K562 (cell line): ENCODE data around the gene PRDX6. TPM values are rescaled to one million over a fixed set of nuclear protein-coding genes. Genes with fewer than 3 reads are reported as not detected.

Source experiments
- CXXC5 ChIP-seq: fragments of 250-450 bp; sonication (Bioruptor Pico); IDR thresholded peaks from 2 replicates; pipeline ENCODE4 v1.8.0; 2022; ENCODE audit warnings: inconsistent platforms, mild to moderate bottlenecking, moderate library complexity
- ELF1 ChIP-seq: fragments of 200-800 bp; sonication (Bioruptor generic); IDR thresholded peaks from 2 replicates; pipeline ENCODE4 v1.6.1; 2016; ENCODE audit warnings: missing genetic modification characterization, missing compliant biosample characterization
- HCFC1 ChIP-seq: IDR thresholded peaks from 2 replicates; pipeline ENCODE4 v1.6.1; 2012; ENCODE audit warnings: low read depth, low read length, improper control_type of control experiment
- MCM5 ChIP-seq: fragments of 450-650 bp; IDR thresholded peaks from 2 replicates; pipeline ENCODE4 v1.6.1; 2016; ENCODE audit warnings: low read depth
- MIER1 ChIP-seq: fragments of 450-650 bp; IDR thresholded peaks from 2 replicates; pipeline ENCODE4 v1.6.1; 2016; ENCODE audit warnings: antibody characterized with exemption, mild to moderate bottlenecking, low read depth
- MTA1 ChIP-seq: fragments of 450-650 bp; IDR thresholded peaks from 2 replicates; pipeline ENCODE4 v1.6.1; 2017; ENCODE audit warnings: borderline replicate concordance
- NR2C2 ChIP-seq, 2 experiments: fragments of 200-800 bp in 1 of 2; sonication (Bioruptor generic) in 1 of 2; sonication (generic) in 1 of 2; formaldehyde crosslinking in 1 of 2; IDR thresholded peaks; 2 replicates each; pipeline versions ENCODE4 v1.6.1 to v1.8.0; 2016 to 2022; ENCODE audit warnings: mild to moderate bottlenecking in 1 of 2, missing compliant biosample characterization in 1 of 2, missing genetic modification characterization in 1 of 2, missing genetic modification reagents in 1 of 2
- NUFIP1 ChIP-seq: fragments of 450-650 bp; IDR thresholded peaks from 2 replicates; pipeline ENCODE4 v1.6.1; 2018; ENCODE audit not compliant: partially characterized antibody
- RB1 ChIP-seq: fragments of 450-650 bp; IDR thresholded peaks from 2 replicates; pipeline ENCODE4 v1.6.1; 2017; ENCODE audit warnings: low read depth, mild to moderate bottlenecking
- THRAP3 ChIP-seq: fragments of 450-650 bp; IDR thresholded peaks from 2 replicates; pipeline ENCODE4 v1.6.1; 2016; ENCODE audit warnings: mild to moderate bottlenecking, inconsistent platforms, borderline replicate concordance
- XRCC5 ChIP-seq: fragments of 200-400 bp; formaldehyde crosslinking; IDR thresholded peaks from 2 replicates; pipeline ENCODE4 v1.6.1; 2017; ENCODE audit warnings: low read depth, mild to moderate bottlenecking, low read length
- ZFX ChIP-seq: sonication (generic); formaldehyde crosslinking; IDR thresholded peaks from 2 replicates; pipeline ENCODE4 v1.8.0; 2022; ENCODE audit warnings: mild to moderate bottlenecking, missing genetic modification reagents, moderate library complexity
- ZNF766 ChIP-seq: fragments of 200-800 bp; sonication (Bioruptor generic); conservative IDR thresholded peaks from 2 replicates; pipeline ENCODE4 v1.6.1; 2016; ENCODE audit warnings: missing genetic modification characterization, missing compliant biosample characterization
- ZNF77 ChIP-seq: fragments of 250-450 bp; sonication (Bioruptor Pico); IDR thresholded peaks from 2 replicates; pipeline ENCODE4 v1.5.0; 2020
- polyA plus RNA-seq, 8 experiments: library from polyadenylated mRNA; depleted of rRNA in 4 of 8; stranded (reverse) in 5 of 8; unstranded in 3 of 8; fragments of >200 nt; fragmentation: Nextera tagmentation in 2 of 8; fragmentation: Illumina TruSeq in 1 of 8; extraction: Ambion mirVana in 2 of 8; extraction: Trizol in 1 of 8; gene quantifications; 2 replicates each; pipeline versions ENCODE4 v1.2.1 to v1.2.3, GENCODE V29; 2011 to 2014; ENCODE audit warnings: inconsistent platforms in 1 of 8, missing spikeins in 1 of 8
- total RNA-seq, 7 experiments: library from RNA; depleted of rRNA in 6 of 7; stranded (reverse); fragments of >200 nt in 6 of 7; fragmentation: Illumina TruSeq in 2 of 7; extraction: Trizol in 2 of 7; gene quantifications; 2 replicates each; pipeline versions ENCODE4 v1.2.1 to v1.2.3, GENCODE V29; 2011 to 2021; ENCODE audit warnings: low replicate concordance in 1 of 7
- TF ChIP-seq, protein P1 (sequence below): fragments of 450-650 bp; IDR thresholded peaks from 2 replicates; pipeline ENCODE4 v1.6.1; 2016; ENCODE audit warnings: missing biosample characterization, missing genetic modification characterization
- TF ChIP-seq, protein P2 (sequence below), 3 experiments: fragments of 200-800 bp in 1 of 3; sonication (Bioruptor generic) in 1 of 3; sonication (generic) in 1 of 3; formaldehyde crosslinking in 1 of 3; IDR thresholded peaks; 2 replicates each; pipeline versions ENCODE4 v1.6.1 to v1.8.0; 2016 to 2022; ENCODE audit warnings: mild to moderate bottlenecking in 2 of 3, missing compliant biosample characterization in 2 of 3, missing genetic modification characterization in 2 of 3, missing genetic modification reagents in 1 of 3
- TF ChIP-seq, protein P3 (sequence below): sonication (generic); formaldehyde crosslinking; IDR thresholded peaks from 2 replicates; pipeline ENCODE4 v1.9.0; 2022; ENCODE audit warnings: mild to moderate bottlenecking, missing genetic modification reagents
- TF ChIP-seq, protein P4 (sequence below): fragments of 450-650 bp; IDR thresholded peaks from 2 replicates; pipeline ENCODE4 v1.7.1; 2018; ENCODE audit warnings: mild to moderate bottlenecking, low read depth; ENCODE audit not compliant: partially characterized antibody

The PRDX6 gene
- total and polyA plus RNA-seq, 9 of the 15 experiments (the other 6 are each of a cell fraction or from before 2014, with no cell fraction given), result 277 to 1,082 (median 610) TPM

DNA sequence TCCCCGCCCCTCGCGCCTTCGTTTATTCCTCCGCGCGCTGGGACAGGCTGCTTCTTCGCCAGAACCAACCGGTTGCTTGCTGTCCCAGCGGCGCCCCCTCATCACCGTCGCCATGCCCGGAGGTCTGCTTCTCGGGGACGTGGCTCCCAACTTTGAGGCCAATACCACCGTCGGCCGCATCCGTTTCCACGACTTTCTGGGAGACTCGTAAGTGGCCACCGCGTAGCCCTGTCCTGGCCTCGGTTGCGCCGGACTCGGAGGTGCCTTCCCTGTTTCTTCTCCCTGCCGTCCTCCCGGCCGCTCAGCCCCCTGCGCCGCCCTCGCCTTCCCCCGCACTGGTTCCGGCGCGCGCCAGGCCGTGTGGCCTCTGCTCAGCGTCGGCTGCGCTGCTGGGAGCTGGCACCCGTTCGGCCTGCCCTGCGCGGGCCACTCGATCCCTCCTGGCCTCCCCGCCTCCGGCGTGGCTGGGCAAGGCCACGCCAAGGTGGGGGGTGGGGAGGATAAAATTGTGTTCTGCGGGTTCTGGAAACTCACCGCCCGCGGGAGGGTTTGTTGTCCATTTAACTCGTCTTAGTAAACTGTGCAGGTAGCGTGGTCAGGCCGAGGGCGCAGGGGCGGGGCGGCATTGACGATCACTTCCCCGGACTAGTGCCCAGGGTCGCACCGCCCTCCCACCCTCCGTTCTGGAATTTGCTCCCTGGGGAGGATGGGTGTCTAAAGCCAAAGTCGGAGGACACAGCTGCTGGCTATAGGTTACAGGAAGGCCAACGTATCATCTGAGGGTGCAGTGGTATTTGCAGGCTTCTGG lies at the start of gene PRDX6 (continued):
- TF ChIP-seq CXXC5 (CRISPR knock-in tag) (peak; percentile 56), XRCC5 (no peak), ELF1 (no peak), ZFX (CRISPR knock-in tag) (peak; percentile 90), ZNF766 (no peak), HCFC1 (no peak), NR2C2 (CRISPR knock-in tag; IDR thresholded peaks at IDR 0.05) (peak; percentile 87), NR2C2 (tag; IDR thresholded peaks at IDR 0.05) (peak; percentile 8; the same call in 1 of the 2 replicates), RB1 (peak; percentile 69), MTA1 (no peak), NUFIP1 (no peak), ZNF77 (no peak), MCM5 (no peak), THRAP3 (no peak), MIER1 (no peak)
- TF ChIP-seq, protein P1, sequence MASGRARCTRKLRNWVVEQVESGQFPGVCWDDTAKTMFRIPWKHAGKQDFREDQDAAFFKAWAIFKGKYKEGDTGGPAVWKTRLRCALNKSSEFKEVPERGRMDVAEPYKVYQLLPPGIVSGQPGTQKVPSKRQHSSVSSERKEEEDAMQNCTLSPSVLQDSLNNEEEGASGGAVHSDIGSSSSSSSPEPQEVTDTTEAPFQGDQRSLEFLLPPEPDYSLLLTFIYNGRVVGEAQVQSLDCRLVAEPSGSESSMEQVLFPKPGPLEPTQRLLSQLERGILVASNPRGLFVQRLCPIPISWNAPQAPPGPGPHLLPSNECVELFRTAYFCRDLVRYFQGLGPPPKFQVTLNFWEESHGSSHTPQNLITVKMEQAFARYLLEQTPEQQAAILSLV, result no peak
- TF ChIP-seq, protein P2, sequence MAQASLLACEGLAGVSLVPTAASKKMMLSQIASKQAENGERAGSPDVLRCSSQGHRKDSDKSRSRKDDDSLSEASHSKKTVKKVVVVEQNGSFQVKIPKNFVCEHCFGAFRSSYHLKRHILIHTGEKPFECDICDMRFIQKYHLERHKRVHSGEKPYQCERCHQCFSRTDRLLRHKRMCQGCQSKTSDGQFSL (CRISPR knock-in tag; IDR thresholded peaks at IDR 0.05), result peak; percentile 68; the same call in 1 of the 2 replicates
- TF ChIP-seq, protein P2 (tag; IDR thresholded peaks at IDR 0.05), result no peak
- TF ChIP-seq, protein P3, sequence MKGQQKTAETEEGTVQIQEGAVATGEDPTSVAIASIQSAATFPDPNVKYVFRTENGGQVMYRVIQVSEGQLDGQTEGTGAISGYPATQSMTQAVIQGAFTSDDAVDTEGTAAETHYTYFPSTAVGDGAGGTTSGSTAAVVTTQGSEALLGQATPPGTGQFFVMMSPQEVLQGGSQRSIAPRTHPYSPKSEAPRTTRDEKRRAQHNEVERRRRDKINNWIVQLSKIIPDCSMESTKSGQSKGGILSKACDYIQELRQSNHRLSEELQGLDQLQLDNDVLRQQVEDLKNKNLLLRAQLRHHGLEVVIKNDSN, result peak; percentile 46; the same call in 1 of the 2 replicates
- TF ChIP-seq, protein P4, sequence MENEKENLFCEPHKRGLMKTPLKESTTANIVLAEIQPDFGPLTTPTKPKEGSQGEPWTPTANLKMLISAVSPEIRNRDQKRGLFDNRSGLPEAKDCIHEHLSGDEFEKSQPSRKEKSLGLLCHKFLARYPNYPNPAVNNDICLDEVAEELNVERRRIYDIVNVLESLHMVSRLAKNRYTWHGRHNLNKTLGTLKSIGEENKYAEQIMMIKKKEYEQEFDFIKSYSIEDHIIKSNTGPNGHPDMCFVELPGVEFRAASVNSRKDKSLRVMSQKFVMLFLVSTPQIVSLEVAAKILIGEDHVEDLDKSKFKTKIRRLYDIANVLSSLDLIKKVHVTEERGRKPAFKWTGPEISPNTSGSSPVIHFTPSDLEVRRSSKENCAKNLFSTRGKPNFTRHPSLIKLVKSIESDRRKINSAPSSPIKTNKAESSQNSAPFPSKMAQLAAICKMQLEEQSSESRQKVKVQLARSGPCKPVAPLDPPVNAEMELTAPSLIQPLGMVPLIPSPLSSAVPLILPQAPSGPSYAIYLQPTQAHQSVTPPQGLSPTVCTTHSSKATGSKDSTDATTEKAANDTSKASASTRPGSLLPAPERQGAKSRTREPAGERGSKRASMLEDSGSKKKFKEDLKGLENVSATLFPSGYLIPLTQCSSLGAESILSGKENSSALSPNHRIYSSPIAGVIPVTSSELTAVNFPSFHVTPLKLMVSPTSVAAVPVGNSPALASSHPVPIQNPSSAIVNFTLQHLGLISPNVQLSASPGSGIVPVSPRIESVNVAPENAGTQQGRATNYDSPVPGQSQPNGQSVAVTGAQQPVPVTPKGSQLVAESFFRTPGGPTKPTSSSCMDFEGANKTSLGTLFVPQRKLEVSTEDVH, result peak; percentile 27
